Loucy (cell line): ENCODE results near the gene COL11A1.

Source experiments
- CTCF ChIP-seq: fragments of 200-600 bp; sonication (generic); conservative IDR thresholded peaks from 2 replicates; pipeline ENCODE4 v1.5.1; 2014; ENCODE audit warnings: mild to moderate bottlenecking, antibody characterized with exemption, low read length
- EZH2phosphoT487 ChIP-seq: fragments of 200-600 bp; IDR thresholded peaks from 2 replicates; pipeline ENCODE4 v1.6.1; 2018; ENCODE audit warnings: antibody characterized with exemption, mild to moderate bottlenecking, moderate library complexity, borderline replicate concordance

- TF ChIP-seq CTCF (no peak), EZH2phosphoT487 (no peak)
These were observed 211.6 kb downstream of the COL11A1 start for GRCh38 chr1:102896771-102897170.
